GM12878 (cell line): ENCODE results near the gene DNAJC11. TPM values are rescaled to one million over a fixed set of nuclear protein-coding genes. Genes with fewer than 3 reads are reported as not detected.

Experiments used
- ATAC-seq: fragments of 200-7000 bp; cut with Tn5 transposase; 3 replicates; pipeline ENCODE4 v1.9.1; 2020; ENCODE audit warnings: mild to moderate bottlenecking, moderate library complexity
- BruUV-seq: library from RNA; stranded (reverse); fragments of 400-500 nt; replicated peaks from 2 replicates; lab custom pipeline; 2021; lab: Mats Ljungman, UMichigan
- CTCF ChIA-PET: fragments of 300-600 bp; sonication (Branson Sonifier 250); formaldehyde crosslinking; extraction: SDS; loops from one replicate; lab custom pipeline; 2021; ENCODE audit warnings: inconsistent platforms; lab: Yijun Ruan, JAX
- POLR2A ChIA-PET: fragments of 350-600 bp; formaldehyde crosslinking; extraction: SDS; loops from one replicate; lab custom pipeline; 2021; ENCODE audit warnings: inconsistent platforms; lab: Charles Lee
- RAD21 ChIA-PET: fragments of 300-600 bp; sonication (Branson Sonifier 250); formaldehyde crosslinking; loops from one replicate; lab custom pipeline; 2023; ENCODE audit warnings: antibody characterized with exemption; ENCODE audit not compliant: unreplicated experiment; lab: Charles Lee
- SMC1A ChIA-PET: fragments of 300-600 bp; sonication (Branson Sonifier 250); formaldehyde crosslinking; loops from one replicate; lab custom pipeline; 2023; ENCODE audit not compliant: unreplicated experiment, uncharacterized antibody; lab: Charles Lee
- DNase-seq: peaks from one replicate; pipeline ENCODE4 v3.0.0-alpha.2; 2011; ENCODE audit warnings: low read depth, low spot score
- FAIRE-seq: peaks from 3 replicates; lab custom pipeline; 2011; peaks lifted over from hg19 to GRCh38; lab: Jason Lieb, UNC
- H2AFZ ChIP-seq: 2 replicates; pipeline ENCODE4 v1.6.0; 2011; ENCODE audit warnings: low read depth, low read length, control low read depth; ENCODE audit not compliant: control insufficient read depth
- H3K27ac ChIP-seq: 2 replicates; pipeline ENCODE4 v1.5.1; 2011; ENCODE audit warnings: control low read depth; ENCODE audit not compliant: control insufficient read depth, insufficient read depth
- H3K27me3 ChIP-seq, 2 experiments: replicated peaks in 1 of 2; 2 replicates each; pipeline versions ENCODE4 v1.6.0 to v1.6.1; 2011; ENCODE audit warnings: low read length in 1 of 2; ENCODE audit not compliant: control insufficient read depth in 2 of 2, insufficient read depth in 2 of 2
- H3K36me3 ChIP-seq, 2 experiments: 2 replicates each; pipeline ENCODE4 v1.5.1; 2011; ENCODE audit warnings: low read length in 1 of 2; ENCODE audit not compliant: control insufficient read depth in 2 of 2, insufficient read depth in 2 of 2
- H3K4me1 ChIP-seq: 2 replicates; pipeline ENCODE4 v1.6.1; 2011; ENCODE audit warnings: mild to moderate bottlenecking, low read length, moderate library complexity, mixed read lengths; ENCODE audit not compliant: control insufficient read depth, insufficient read depth
- H3K4me2 ChIP-seq: 2 replicates; pipeline ENCODE4 v1.6.0; 2011; ENCODE audit warnings: control low read depth; ENCODE audit not compliant: control insufficient read depth, insufficient read depth
- H3K4me3 ChIP-seq: fragments of 200-600 bp; sonication (generic); 2 replicates; pipeline ENCODE4 v1.5.1; 2016
- H3K79me2 ChIP-seq: 2 replicates; pipeline ENCODE4 v1.6.0; 2011; ENCODE audit warnings: low read length; ENCODE audit not compliant: control insufficient read depth, insufficient read depth
- H3K9ac ChIP-seq: 2 replicates; pipeline ENCODE4 v1.8.0; 2011; ENCODE audit warnings: low read length, control low read depth, mixed read lengths; ENCODE audit not compliant: control insufficient read depth, insufficient read depth
- H3K9me3 ChIP-seq: replicated peaks from 3 replicates; pipeline ENCODE4 v1.5.1; 2011; ENCODE audit warnings: mild to moderate bottlenecking, low read length; ENCODE audit not compliant: control insufficient read depth, insufficient read depth
- H4K20me1 ChIP-seq: 2 replicates; pipeline ENCODE4 v1.6.0; 2011; ENCODE audit not compliant: control insufficient read depth, insufficient read depth
- BACH1 ChIP-seq: fragments of 450-650 bp; IDR thresholded peaks from 2 replicates; pipeline ENCODE4 v1.6.1; 2017; ENCODE audit warnings: mild to moderate bottlenecking, borderline replicate concordance
- CEBPZ ChIP-seq: fragments of 150-350 bp; IDR thresholded peaks from 2 replicates; pipeline ENCODE4 v1.6.1; 2016; ENCODE audit warnings: low read depth, low read length
- CHD1 ChIP-seq: IDR thresholded peaks from 2 replicates; pipeline ENCODE4 v1.6.1; 2012; ENCODE audit warnings: low read depth, low read length, improper control_type of control experiment
- IKZF2 ChIP-seq, 2 experiments: fragments of 450-650 bp; IDR thresholded peaks; 2 replicates each; pipeline ENCODE4 v1.6.1; 2017; ENCODE audit warnings: mild to moderate bottlenecking in 2 of 2, moderate library complexity in 2 of 2
- IRF3 ChIP-seq: fragments of 450-650 bp; IDR thresholded peaks from 2 replicates; pipeline ENCODE4 v1.6.1; 2014; ENCODE audit warnings: mild to moderate bottlenecking
- JUNB ChIP-seq: IDR thresholded peaks from 2 replicates; pipeline ENCODE4 v1.6.1; 2016; ENCODE audit warnings: antibody characterized with exemption, mild to moderate bottlenecking
- MTA3 ChIP-seq: IDR thresholded peaks from 2 replicates; pipeline ENCODE4 v1.6.1; 2012; ENCODE audit warnings: low read length, inconsistent platforms, borderline replicate concordance
- POU2F2 ChIP-seq: IDR thresholded peaks from 3 replicates; pipeline ENCODE4 v1.6.1; 2011; ENCODE audit warnings: low read depth, mild to moderate bottlenecking, low read length, borderline replicate concordance
- SKIL ChIP-seq: fragments of 450-650 bp; IDR thresholded peaks from 2 replicates; pipeline ENCODE4 v1.6.1; 2017; ENCODE audit warnings: mild to moderate bottlenecking, low read depth, inconsistent platforms; ENCODE audit not compliant: poor library complexity, severe bottlenecking
- SMAD5 ChIP-seq: IDR thresholded peaks from 2 replicates; pipeline ENCODE4 v1.6.1; 2016; ENCODE audit warnings: antibody characterized with exemption, low read depth
- SMARCA5 ChIP-seq: fragments of 450-650 bp; IDR thresholded peaks from 2 replicates; pipeline ENCODE4 v1.6.1; 2017; ENCODE audit warnings: mild to moderate bottlenecking
- USF2 ChIP-seq: IDR thresholded peaks from 2 replicates; pipeline ENCODE4 v1.6.1; 2011; ENCODE audit warnings: low read depth, low read length, improper control_type of control experiment, borderline replicate concordance
- ZBED1 ChIP-seq: IDR thresholded peaks from 2 replicates; pipeline ENCODE4 v1.6.1; 2016; ENCODE audit warnings: borderline replicate concordance
- ZNF24 ChIP-seq: fragments of 450-650 bp; IDR thresholded peaks from 2 replicates; pipeline ENCODE4 v1.6.1; 2017; ENCODE audit warnings: antibody characterized with exemption, mild to moderate bottlenecking
- ZZZ3 ChIP-seq: IDR thresholded peaks from 2 replicates; pipeline ENCODE4 v1.6.1; 2011; ENCODE audit warnings: low read depth; ENCODE audit not compliant: control insufficient read depth, insufficient read length
- WGBS: methylation state at CpG from one replicate; pipeline ENCODE4 v1.1.6; 2016; ENCODE audit warnings: low lambda C conversion rate; ENCODE audit not compliant: insufficient replicate concordance, insufficient coverage; ENCODE audit errors: missing lambda C conversion rate; 5-methylcytosine and 5-hydroxymethylcytosine counted together
- in situ Hi-C: fragments of 300-500 bp; cut with MboI; formaldehyde crosslinking; loops from 9 replicates; pipeline ENCODE4 v1.14.3; 2018; ENCODE audit warnings: mixed read lengths
- intact Hi-C: fragments of 100-400 bp; cut with micrococcal nuclease; formaldehyde crosslinking; loops from one replicate; pipeline ENCODE4 v1.14.2; 2022; ENCODE audit not compliant: unreplicated experiment
- polyA plus RNA-seq, 11 experiments: library from polyadenylated mRNA; depleted of rRNA in 4 of 11; unstranded in 6 of 11; stranded (reverse) in 5 of 11; fragments of >200 nt; fragmentation: Nextera tagmentation in 4 of 11; fragmentation: Illumina TruSeq in 1 of 11; extraction: Ambion mirVana in 4 of 11; extraction: Trizol in 1 of 11; gene quantifications; 1 replicate in 1 of 11; 2 replicates in 10 of 11; pipeline versions ENCODE4 v1.2.1 to v1.2.3, GENCODE V29; 2011 to 2016; ENCODE audit warnings: inconsistent platforms in 2 of 11, missing spikeins in 2 of 11, low read depth in 1 of 11
- total RNA-seq, 4 experiments: library from RNA; depleted of rRNA in 3 of 4; stranded (reverse); fragments of >200 nt in 3 of 4; fragmentation: Illumina TruSeq in 1 of 4; extraction: Trizol in 1 of 4; gene quantifications; 2 replicates each; pipeline versions ENCODE4 v1.2.1 to v1.2.3, GENCODE V29; 2013 to 2021

Gene DNAJC11
- total and polyA plus RNA-seq, 10 of the 15 experiments (the other 5 are each of a cell fraction or from before 2014, with no cell fraction given): 5.0 to 58.8 (median 39.5) TPM

GRCh38 chr1:6590046-6590445 is 111.6 kb downstream of the DNAJC11 start:
- ChIA-PET CTCF (no interaction called here), POLR2A (no interaction called here), RAD21 (no interaction called here), SMC1A (interaction anchor here (1.2 kb wide), 1 partner anchor 10 kb away, joined by 3 read pairs; the partner anchor contains the start of gene ZBTB48)
- H3K4me1 ChIP-seq: no peaks in the 10 kb centered on the region
- WGBS: 93% methylated on average over 7 of the region's 7 CpGs
- no peak overlapping the region for H3K9ac ChIP-seq
- H4K20me1 ChIP-seq: no peaks in the 10 kb centered on the region
- H3K27ac ChIP-seq: no peak overlapping the region
- intact Hi-C loops (no loop called here), in situ Hi-C loops (no loop called here)
- DNase-seq (no peak), ATAC-seq (no peak), FAIRE-seq (no peak)
- no peak overlapping the region for H3K4me3 ChIP-seq
- BruUV-seq: no TSS peak
- no peak overlapping the region for H3K4me2 ChIP-seq
- no peaks in the 10 kb centered on the region for H3K79me2 ChIP-seq
- no peaks in the 10 kb centered on the region for H3K9me3 ChIP-seq
- peaks cover 11 to 23% of the 10 kb centered on the region in 2 experiments for H3K36me3 ChIP-seq
- no peak overlapping the region for H2AFZ ChIP-seq
- no peaks in the 10 kb centered on the region for H3K27me3 ChIP-seq
- TF ChIP-seq CHD1: no peak
- no peak for TF ChIP-seq JUNB
- TF ChIP-seq SMAD5: no peak
- TF ChIP-seq MTA3: no peak
- TF ChIP-seq CEBPZ: no peak
- TF ChIP-seq BACH1: no peak
- no peak for TF ChIP-seq ZNF24
- no peak for TF ChIP-seq IRF3
- TF ChIP-seq POU2F2: no peak
- no peak for TF ChIP-seq ZZZ3
- no peak for TF ChIP-seq SKIL
- TF ChIP-seq SMARCA5: no peak
- TF ChIP-seq ZBED1: no peak
- TF ChIP-seq USF2: no peak
- TF ChIP-seq IKZF2 (IDR thresholded peaks at IDR 0.05): no peak
